OCI-LY1 (cell line): ENCODE results near the gene ZBTB8B.
"Not testable (repeated sequence)": the region's sequence is repeated elsewhere in the genome, so short reads cannot be mapped to it uniquely, and the experiment has no call there.

Experiments used
- H2AFZ ChIP-seq: fragments of 200-600 bp; sonication (generic), shearing (Covaris generic); 2 replicates; pipeline ENCODE4 v1.6.0; 2014; ENCODE audit warnings: antibody characterized with exemption, mild to moderate bottlenecking, low read length
- H3F3A ChIP-seq: fragments of 200-600 bp; sonication (generic), shearing (Covaris generic); 2 replicates; pipeline ENCODE4 v1.6.0; 2014; ENCODE audit warnings: mild to moderate bottlenecking, antibody characterized with exemption, low read length, moderate library complexity; ENCODE audit not compliant: insufficient read depth
- H3K27ac ChIP-seq: fragments of 200-600 bp; sonication (generic); 2 replicates; pipeline ENCODE4 v1.5.1; 2014; ENCODE audit warnings: low read length, mixed run types, mild to moderate bottlenecking, low read depth; ENCODE audit not compliant: poor library complexity, severe bottlenecking
- H3K27me3 ChIP-seq: fragments of 200-600 bp; sonication (generic); 2 replicates; pipeline ENCODE4 v1.6.0; 2014; ENCODE audit warnings: antibody characterized with exemption, mild to moderate bottlenecking, low read length, moderate library complexity; ENCODE audit not compliant: insufficient read depth
- H3K36me3 ChIP-seq: fragments of 200-600 bp; sonication (generic); 2 replicates; pipeline ENCODE4 v1.6.1; 2014; ENCODE audit warnings: mild to moderate bottlenecking, antibody characterized with exemption, low read length, moderate library complexity, mixed read lengths; ENCODE audit not compliant: insufficient read depth
- H3K4me1 ChIP-seq: fragments of 200-600 bp; sonication (generic); 2 replicates; pipeline ENCODE4 v1.5.1; 2014; ENCODE audit warnings: mild to moderate bottlenecking, low read length, moderate library complexity; ENCODE audit not compliant: insufficient read depth, severe bottlenecking
- H3K4me2 ChIP-seq: fragments of 200-600 bp; sonication (generic), shearing (Covaris generic); 2 replicates; pipeline ENCODE4 v1.6.1; 2014; ENCODE audit warnings: low read length
- H3K4me3 ChIP-seq: fragments of 200-600 bp; sonication (generic); 2 replicates; pipeline ENCODE4 v1.5.1; 2014; ENCODE audit warnings: low read length, low read depth, mild to moderate bottlenecking, mixed read lengths; ENCODE audit not compliant: poor library complexity, severe bottlenecking
- H3K79me2 ChIP-seq: fragments of 200-600 bp; shearing (Covaris generic); 2 replicates; pipeline ENCODE4 v1.6.1; 2016; ENCODE audit warnings: mixed run types, low read length, mixed read lengths; ENCODE audit not compliant: insufficient read depth
- H3K9ac ChIP-seq: fragments of 200-600 bp; sonication (generic), shearing (Covaris generic); 2 replicates; pipeline ENCODE4 v1.6.1; 2014; ENCODE audit warnings: mild to moderate bottlenecking, low read length, mixed read lengths
- H3K9me2 ChIP-seq: fragments of 200-600 bp; sonication (generic), shearing (Covaris generic); 2 replicates; pipeline ENCODE4 v1.6.1; 2014; ENCODE audit warnings: low read depth, mild to moderate bottlenecking, low read length, mixed read lengths
- H3K9me3 ChIP-seq: fragments of 200-600 bp; shearing (Covaris generic); 2 replicates; pipeline ENCODE4 v1.6.1; 2014; ENCODE audit warnings: low read length, mixed read lengths
- H4K20me1 ChIP-seq: fragments of 200-600 bp; sonication (generic), shearing (Covaris generic); 2 replicates; pipeline ENCODE4 v1.6.0; 2016; ENCODE audit warnings: mild to moderate bottlenecking, low read length; ENCODE audit not compliant: insufficient read depth
- CTCF ChIP-seq: fragments of 200-600 bp; sonication (generic), shearing (Covaris generic); IDR thresholded peaks from 2 replicates; pipeline ENCODE4 v1.5.1; 2017; ENCODE audit warnings: mild to moderate bottlenecking, antibody characterized with exemption, low read length, moderate library complexity, mixed read lengths
- EZH2 ChIP-seq: fragments of 200-600 bp; sonication (generic), shearing (Covaris generic); IDR thresholded peaks from 2 replicates; pipeline ENCODE4 v1.8.0; 2017; ENCODE audit warnings: borderline replicate concordance, mixed run types, mild to moderate bottlenecking, antibody characterized with exemption, low read length, moderate library complexity, mixed read lengths

ZBTB8B gene

GRCh38 chr1:32454726-32455125 is 10.1 kb upstream of the ZBTB8B start:
- no peak overlapping the region for H3K4me3 ChIP-seq
- no peak overlapping the region for H3K4me2 ChIP-seq
- no peak overlapping the region for H3K9ac ChIP-seq

GRCh38 chr1:32455958-32456357 is 8.9 kb upstream of the ZBTB8B start:
- no peaks in the 10 kb centered on the region for H3K79me2 ChIP-seq
- H3K4me3 ChIP-seq = no peak overlapping the region

More at GRCh38 chr1:32454726-32455125, 10.1 kb upstream of the ZBTB8B start:
- H3K36me3 ChIP-seq = no peaks in the 10 kb centered on the region; the same call in 1 of the 2 replicates
- peaks cover 7% of the 10 kb centered on the region; the same call in 1 of the 2 replicates for H3K27me3 ChIP-seq
- H3K9me3 ChIP-seq = no peaks in the 10 kb centered on the region
- TF ChIP-seq EZH2 = no peak
- TF ChIP-seq CTCF = no peak
- H3K27ac ChIP-seq = no peak overlapping the region
- no peaks in the 10 kb centered on the region for H3F3A ChIP-seq
- H3K4me1 ChIP-seq = no peaks in the 10 kb centered on the region
- H2AFZ ChIP-seq = no peak overlapping the region
- H3K9me2 ChIP-seq = no peaks in the 10 kb centered on the region
- H4K20me1 ChIP-seq = no peaks in the 10 kb centered on the region
- no peaks in the 10 kb centered on the region for H3K79me2 ChIP-seq

GRCh38 chr1:32458798-32459197 is 6.1 kb upstream of the ZBTB8B start:
- H4K20me1 ChIP-seq, H3K4me3 ChIP-seq, H3K79me2 ChIP-seq, H3F3A ChIP-seq, H3K27me3 ChIP-seq, H3K4me1 ChIP-seq, H3K4me2 ChIP-seq, H3K9me3 ChIP-seq, H2AFZ ChIP-seq, H3K9me2 ChIP-seq, H3K27ac ChIP-seq, H3K9ac ChIP-seq, H3K36me3 ChIP-seq: not testable (repeated sequence)

More at GRCh38 chr1:32455958-32456357, 8.9 kb upstream of the ZBTB8B start:
- Histone ChIP-seq H3K4me1 (no peaks in the 10 kb centered on the region), H3K9me2 (no peaks in the 10 kb centered on the region), H2AFZ (no peak overlapping the region), H3K36me3 (no peaks in the 10 kb centered on the region; the same call in 1 of the 2 replicates), H3K9me3 (no peaks in the 10 kb centered on the region), H4K20me1 (no peaks in the 10 kb centered on the region), H3K27ac (no peak overlapping the region), H3K9ac (no peak overlapping the region), H3K27me3 (peaks cover 7% of the 10 kb centered on the region; the same call in 1 of the 2 replicates), H3F3A (no peaks in the 10 kb centered on the region), H3K4me2 (no peak overlapping the region)
- TF ChIP-seq CTCF (no peak), EZH2 (no peak)

- not testable (repeated sequence) for H2AFZ ChIP-seq, H3K9me3 ChIP-seq, H3K4me1 ChIP-seq, H3K27me3 ChIP-seq, H3K79me2 ChIP-seq, H3K9ac ChIP-seq, H3K27ac ChIP-seq, H3K9me2 ChIP-seq, H4K20me1 ChIP-seq, H3F3A ChIP-seq, H3K4me3 ChIP-seq, H3K36me3 ChIP-seq, H3K4me2 ChIP-seq
Measured at GRCh38 chr1:32462977-32463376, 1.9 kb upstream of the ZBTB8B start.
